ENCODE measurements around the gene THSD4.

The THSD4 gene

DNA sequence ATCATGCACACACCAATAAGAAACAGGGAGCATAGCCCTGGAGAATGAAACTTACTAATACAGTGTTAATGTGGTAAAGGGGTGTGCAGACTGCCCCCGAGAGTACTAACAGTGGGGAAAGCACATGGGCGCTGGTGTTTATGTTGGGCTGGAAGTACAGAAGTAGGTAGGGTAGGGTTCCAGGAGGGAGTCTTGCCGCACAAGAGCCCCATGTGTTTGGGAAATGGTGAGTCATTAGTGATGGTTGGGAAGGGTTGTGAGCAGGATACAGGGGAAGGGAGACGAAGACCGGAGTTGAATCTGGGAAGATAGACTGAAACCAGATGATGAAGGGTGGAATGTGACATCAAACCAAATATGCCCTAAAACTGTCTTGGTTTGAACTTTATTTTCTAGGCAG lies 117.1 kb downstream of the THSD4 start:
- H3K9me2 ChIP-seq (ENCODE audit: low read depth, low read length): no peaks in the 10 kb centered on the region
- H3K4me1 ChIP-seq (ENCODE audit: insufficient read depth, low read length, severe bottlenecking): no peaks in the 10 kb centered on the region
- H3K4me2 ChIP-seq (ENCODE audit: low read length): no peak overlapping the region
- H3K27me3 ChIP-seq (ENCODE audit: insufficient read depth, low read length): no peaks in the 10 kb centered on the region
- H3F3A ChIP-seq (ENCODE audit: insufficient read depth, low read length): no peaks in the 10 kb centered on the region
- H3K27ac ChIP-seq (ENCODE audit: low read depth, low read length, poor library complexity, severe bottlenecking): no peak overlapping the region
- no peaks in the 10 kb centered on the region for H3K9me3 ChIP-seq (ENCODE audit: low read length)
- H3K79me2 ChIP-seq (ENCODE audit: insufficient read depth, low read length): no peaks in the 10 kb centered on the region
- no peak for TF ChIP-seq EZH2 (IDR thresholded peaks at IDR 0.05; ENCODE audit: borderline replicate concordance, low read length)
- TF ChIP-seq, protein P1, sequence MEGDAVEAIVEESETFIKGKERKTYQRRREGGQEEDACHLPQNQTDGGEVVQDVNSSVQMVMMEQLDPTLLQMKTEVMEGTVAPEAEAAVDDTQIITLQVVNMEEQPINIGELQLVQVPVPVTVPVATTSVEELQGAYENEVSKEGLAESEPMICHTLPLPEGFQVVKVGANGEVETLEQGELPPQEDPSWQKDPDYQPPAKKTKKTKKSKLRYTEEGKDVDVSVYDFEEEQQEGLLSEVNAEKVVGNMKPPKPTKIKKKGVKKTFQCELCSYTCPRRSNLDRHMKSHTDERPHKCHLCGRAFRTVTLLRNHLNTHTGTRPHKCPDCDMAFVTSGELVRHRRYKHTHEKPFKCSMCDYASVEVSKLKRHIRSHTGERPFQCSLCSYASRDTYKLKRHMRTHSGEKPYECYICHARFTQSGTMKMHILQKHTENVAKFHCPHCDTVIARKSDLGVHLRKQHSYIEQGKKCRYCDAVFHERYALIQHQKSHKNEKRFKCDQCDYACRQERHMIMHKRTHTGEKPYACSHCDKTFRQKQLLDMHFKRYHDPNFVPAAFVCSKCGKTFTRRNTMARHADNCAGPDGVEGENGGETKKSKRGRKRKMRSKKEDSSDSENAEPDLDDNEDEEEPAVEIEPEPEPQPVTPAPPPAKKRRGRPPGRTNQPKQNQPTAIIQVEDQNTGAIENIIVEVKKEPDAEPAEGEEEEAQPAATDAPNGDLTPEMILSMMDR (IDR thresholded peaks at IDR 0.05; ENCODE audit: low read length): no peak
- H2AFZ ChIP-seq (ENCODE audit: low read length): no peak overlapping the region
- no peak overlapping the region for H3K4me3 ChIP-seq (ENCODE audit: low read depth, low read length, poor library complexity, severe bottlenecking)
- H3K9ac ChIP-seq (ENCODE audit: low read length): no peak overlapping the region
- H4K20me1 ChIP-seq (ENCODE audit: insufficient read depth, low read length): no peaks in the 10 kb centered on the region
- H3K36me3 ChIP-seq (ENCODE audit: insufficient read depth, low read length): no peaks in the 10 kb centered on the region

DNA sequence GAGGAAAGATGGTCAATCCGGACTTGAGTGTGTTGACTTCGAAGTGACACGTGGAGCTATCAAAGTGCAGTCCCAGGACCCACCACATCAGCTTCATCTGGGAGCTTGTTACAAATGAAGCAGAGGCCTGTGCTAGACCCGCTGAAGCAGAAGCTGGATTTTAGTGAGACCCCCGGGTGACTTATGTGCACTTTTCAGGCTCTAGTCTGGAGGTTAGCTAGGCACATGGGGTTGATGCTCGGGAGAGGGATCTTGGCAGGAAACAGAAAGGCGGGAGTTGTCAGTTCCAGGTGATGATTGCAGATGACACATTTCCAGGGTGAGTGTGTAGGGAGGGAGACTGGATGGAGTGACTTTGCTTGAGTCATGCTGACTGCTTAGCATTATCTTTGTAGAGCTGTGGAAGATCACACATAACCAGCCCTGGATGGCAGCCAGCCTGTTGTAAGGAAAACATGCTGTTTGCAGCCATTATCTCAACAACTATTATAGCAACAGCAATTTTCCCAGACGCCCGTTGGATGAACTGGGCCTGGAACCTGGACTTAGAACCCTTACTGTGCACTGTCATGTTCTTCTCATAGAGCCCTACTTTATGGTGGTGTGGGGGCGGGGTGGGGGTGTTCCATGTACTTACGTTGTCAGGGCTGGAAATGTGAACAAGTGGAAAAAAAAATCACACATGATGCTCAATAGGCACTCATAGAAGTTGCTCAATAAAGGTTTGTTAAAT lies 122.4 kb downstream of the THSD4 start:
- Histone ChIP-seq H3K9me2 (ENCODE audit: low read depth, low read length) (no peaks in the 10 kb centered on the region), H3K4me3 (ENCODE audit: low read depth, low read length, poor library complexity, severe bottlenecking) (no peak overlapping the region), H3K4me2 (ENCODE audit: low read length) (no peak overlapping the region), H3F3A (ENCODE audit: insufficient read depth, low read length) (no peaks in the 10 kb centered on the region), H3K4me1 (ENCODE audit: insufficient read depth, low read length, severe bottlenecking) (no peaks in the 10 kb centered on the region), H2AFZ (ENCODE audit: low read length) (no peak overlapping the region), H3K36me3 (ENCODE audit: insufficient read depth, low read length) (no peaks in the 10 kb centered on the region), H3K27ac (ENCODE audit: low read depth, low read length, poor library complexity, severe bottlenecking) (no peak overlapping the region), H3K79me2 (ENCODE audit: insufficient read depth, low read length) (no peaks in the 10 kb centered on the region), H3K27me3 (ENCODE audit: insufficient read depth, low read length) (no peaks in the 10 kb centered on the region), H4K20me1 (ENCODE audit: insufficient read depth, low read length) (no peaks in the 10 kb centered on the region), H3K9ac (ENCODE audit: low read length) (no peak overlapping the region), H3K9me3 (ENCODE audit: low read length) (no peaks in the 10 kb centered on the region)
- TF ChIP-seq, protein P1 (IDR thresholded peaks at IDR 0.05; ENCODE audit: low read length): no peak
- TF ChIP-seq EZH2 (IDR thresholded peaks at IDR 0.05; ENCODE audit: borderline replicate concordance, low read length): no peak

DNA sequence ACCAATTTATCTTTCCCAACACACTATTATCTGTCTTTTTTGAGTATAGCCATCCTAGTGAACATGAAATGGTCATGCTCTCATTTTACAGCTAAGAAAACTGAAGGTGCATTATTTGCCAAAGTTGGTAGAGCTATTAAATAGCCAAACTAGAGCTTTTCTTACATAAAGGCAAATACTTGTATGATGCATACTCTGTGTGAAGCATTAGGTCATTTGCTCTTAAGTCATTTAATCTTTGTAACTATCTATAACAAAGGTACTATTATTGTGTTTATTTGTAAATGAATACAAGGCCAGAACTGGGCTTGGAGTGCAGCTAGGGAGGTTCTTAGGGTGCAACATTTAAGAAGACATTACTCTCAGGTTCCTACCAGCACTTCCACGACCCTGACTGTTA lies 123.7 kb downstream of the THSD4 start:
- H3K27ac ChIP-seq (ENCODE audit: low read depth, low read length, poor library complexity, severe bottlenecking): no peak overlapping the region
- no peaks in the 10 kb centered on the region for H3K4me1 ChIP-seq (ENCODE audit: insufficient read depth, low read length, severe bottlenecking)
- no peaks in the 10 kb centered on the region for H3K79me2 ChIP-seq (ENCODE audit: insufficient read depth, low read length)
- H3K4me3 ChIP-seq (ENCODE audit: low read depth, low read length, poor library complexity, severe bottlenecking): no peak overlapping the region
- H3K4me2 ChIP-seq (ENCODE audit: low read length): no peak overlapping the region
- H2AFZ ChIP-seq (ENCODE audit: low read length): no peak overlapping the region
- H3K27me3 ChIP-seq (ENCODE audit: insufficient read depth, low read length): no peaks in the 10 kb centered on the region
- H3K9ac ChIP-seq (ENCODE audit: low read length): no peak overlapping the region
- H4K20me1 ChIP-seq (ENCODE audit: insufficient read depth, low read length): no peaks in the 10 kb centered on the region
- no peaks in the 10 kb centered on the region for H3F3A ChIP-seq (ENCODE audit: insufficient read depth, low read length)
- no peaks in the 10 kb centered on the region for H3K9me2 ChIP-seq (ENCODE audit: low read depth, low read length)
- TF ChIP-seq, protein P1 (IDR thresholded peaks at IDR 0.05; ENCODE audit: low read length): no peak
- no peak for TF ChIP-seq EZH2 (IDR thresholded peaks at IDR 0.05; ENCODE audit: borderline replicate concordance, low read length)
- no peaks in the 10 kb centered on the region for H3K36me3 ChIP-seq (ENCODE audit: insufficient read depth, low read length)
- H3K9me3 ChIP-seq (ENCODE audit: low read length): no peaks in the 10 kb centered on the region
